NB4 (cell line): Measurements from ENCODE around the gene LMO1.

ENCODE experiments used
- CTCF ChIP-seq: IDR thresholded peaks from one replicate; pipeline ENCODE4 v1.5.1; 2012; ENCODE audit warnings: low read depth, low read length
- MAX ChIP-seq: IDR thresholded peaks from 2 replicates; pipeline ENCODE4 v1.6.1; 2011; ENCODE audit warnings: low read depth, low read length
- MYC ChIP-seq: IDR thresholded peaks from 2 replicates; pipeline ENCODE4 v1.6.1; 2011; ENCODE audit warnings: low read depth, low read length
- POLR2A ChIP-seq: IDR thresholded peaks from 2 replicates; pipeline ENCODE4 v1.6.1; 2011; ENCODE audit warnings: mild to moderate bottlenecking; ENCODE audit not compliant: insufficient read length; ENCODE audit errors: extremely low read depth

- TF ChIP-seq CTCF, result no peak
- TF ChIP-seq POLR2A, result no peak
- no peak for TF ChIP-seq MYC
- no peak for TF ChIP-seq MAX
Observed at GRCh38 chr11:8242118-8242475, 21.6 kb downstream of the LMO1 start.
